ENCODE measurements around the gene HBG1.
"Not testable (repeated sequence)": the region's sequence is repeated elsewhere in the genome, so short reads cannot be mapped to it uniquely, and the experiment has no call there.

HBG1 gene

DNA sequence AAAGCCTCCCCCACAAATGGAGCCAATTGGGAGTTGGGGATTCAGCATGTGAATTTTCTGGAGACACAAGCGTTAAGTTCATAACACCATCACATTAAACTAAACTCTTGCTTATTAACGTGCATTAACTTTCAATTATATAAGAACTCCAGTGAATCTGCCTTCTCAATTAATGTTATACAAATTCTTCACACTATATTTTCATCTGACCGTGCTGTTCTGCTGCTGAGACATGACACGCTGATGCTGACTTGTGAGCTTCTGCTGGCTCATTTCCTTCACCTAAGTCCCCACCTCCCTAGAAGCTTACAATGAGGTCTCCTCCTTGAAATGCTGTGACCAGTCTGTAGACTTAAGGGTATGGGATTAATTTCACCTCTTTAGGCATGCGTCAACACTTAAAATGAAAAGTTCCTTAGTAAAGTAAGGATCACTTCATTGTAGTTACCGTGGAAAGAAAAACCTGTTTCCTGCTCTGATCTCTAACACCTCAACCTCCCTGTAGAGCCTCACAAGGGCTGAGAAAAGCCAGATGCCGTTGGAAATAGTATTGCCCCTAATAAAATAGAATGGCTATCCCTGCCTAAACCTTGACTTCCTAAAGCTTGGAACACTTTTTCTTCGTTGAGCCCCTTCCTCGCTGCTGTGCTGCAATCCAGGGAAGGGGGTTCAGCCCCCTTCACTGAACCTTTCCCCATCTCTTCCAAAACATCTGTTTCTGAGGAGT, 2.7 kb upstream of the HBG1 start:
- DNase-seq (ENCODE audit: low read depth) = no peak
- H3K4me3 ChIP-seq (ENCODE audit: low read depth, low read length) = no peak overlapping the region
- TF ChIP-seq, protein P1, sequence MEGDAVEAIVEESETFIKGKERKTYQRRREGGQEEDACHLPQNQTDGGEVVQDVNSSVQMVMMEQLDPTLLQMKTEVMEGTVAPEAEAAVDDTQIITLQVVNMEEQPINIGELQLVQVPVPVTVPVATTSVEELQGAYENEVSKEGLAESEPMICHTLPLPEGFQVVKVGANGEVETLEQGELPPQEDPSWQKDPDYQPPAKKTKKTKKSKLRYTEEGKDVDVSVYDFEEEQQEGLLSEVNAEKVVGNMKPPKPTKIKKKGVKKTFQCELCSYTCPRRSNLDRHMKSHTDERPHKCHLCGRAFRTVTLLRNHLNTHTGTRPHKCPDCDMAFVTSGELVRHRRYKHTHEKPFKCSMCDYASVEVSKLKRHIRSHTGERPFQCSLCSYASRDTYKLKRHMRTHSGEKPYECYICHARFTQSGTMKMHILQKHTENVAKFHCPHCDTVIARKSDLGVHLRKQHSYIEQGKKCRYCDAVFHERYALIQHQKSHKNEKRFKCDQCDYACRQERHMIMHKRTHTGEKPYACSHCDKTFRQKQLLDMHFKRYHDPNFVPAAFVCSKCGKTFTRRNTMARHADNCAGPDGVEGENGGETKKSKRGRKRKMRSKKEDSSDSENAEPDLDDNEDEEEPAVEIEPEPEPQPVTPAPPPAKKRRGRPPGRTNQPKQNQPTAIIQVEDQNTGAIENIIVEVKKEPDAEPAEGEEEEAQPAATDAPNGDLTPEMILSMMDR (IDR thresholded peaks at IDR 0.05; ENCODE audit: low read depth, low read length) = no peak
- TF ChIP-seq, protein P2, sequence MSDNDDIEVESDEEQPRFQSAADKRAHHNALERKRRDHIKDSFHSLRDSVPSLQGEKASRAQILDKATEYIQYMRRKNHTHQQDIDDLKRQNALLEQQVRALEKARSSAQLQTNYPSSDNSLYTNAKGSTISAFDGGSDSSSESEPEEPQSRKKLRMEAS (IDR thresholded peaks at IDR 0.05; ENCODE audit: low read depth, low read length) = no peak
- TF ChIP-seq POLR2A (IDR thresholded peaks at IDR 0.05; ENCODE audit: extremely low read depth, insufficient read length) (no peak), MYC (IDR thresholded peaks at IDR 0.05; ENCODE audit: low read depth, low read length) (no peak)

- H3K4me3 ChIP-seq (ENCODE audit: low read depth, low read length) = no peak overlapping the region
- no peak for DNase-seq (ENCODE audit: low read depth)
- TF ChIP-seq, protein P2 (IDR thresholded peaks at IDR 0.05; ENCODE audit: low read depth, low read length) = no peak
- no peak for TF ChIP-seq MYC (IDR thresholded peaks at IDR 0.05; ENCODE audit: low read depth, low read length)
These were observed 2.1 kb upstream of the HBG1 start for GRCh38 chr11:5251746-5252145.

GRCh38 chr11:5250543-5251204, 1.0 kb upstream of the HBG1 start:
- no peak for DNase-seq (ENCODE audit: low read depth)
- no peak for TF ChIP-seq POLR2A (IDR thresholded peaks at IDR 0.05; ENCODE audit: extremely low read depth, insufficient read length)
- TF ChIP-seq MYC (IDR thresholded peaks at IDR 0.05; ENCODE audit: low read depth, low read length) = no peak
- TF ChIP-seq, protein P1 (IDR thresholded peaks at IDR 0.05; ENCODE audit: low read depth, low read length) = no peak
- TF ChIP-seq, protein P2 (IDR thresholded peaks at IDR 0.05; ENCODE audit: low read depth, low read length) = no peak
- H3K4me3 ChIP-seq (ENCODE audit: low read depth, low read length) = no peak overlapping the region

- H3K4me3 ChIP-seq (ENCODE audit: low read depth, low read length); DNase-seq (ENCODE audit: low read depth): not testable (repeated sequence)
These were observed 1.2 kb downstream of the HBG1 start for GRCh38 chr11:5248498-5248897.

DNA sequence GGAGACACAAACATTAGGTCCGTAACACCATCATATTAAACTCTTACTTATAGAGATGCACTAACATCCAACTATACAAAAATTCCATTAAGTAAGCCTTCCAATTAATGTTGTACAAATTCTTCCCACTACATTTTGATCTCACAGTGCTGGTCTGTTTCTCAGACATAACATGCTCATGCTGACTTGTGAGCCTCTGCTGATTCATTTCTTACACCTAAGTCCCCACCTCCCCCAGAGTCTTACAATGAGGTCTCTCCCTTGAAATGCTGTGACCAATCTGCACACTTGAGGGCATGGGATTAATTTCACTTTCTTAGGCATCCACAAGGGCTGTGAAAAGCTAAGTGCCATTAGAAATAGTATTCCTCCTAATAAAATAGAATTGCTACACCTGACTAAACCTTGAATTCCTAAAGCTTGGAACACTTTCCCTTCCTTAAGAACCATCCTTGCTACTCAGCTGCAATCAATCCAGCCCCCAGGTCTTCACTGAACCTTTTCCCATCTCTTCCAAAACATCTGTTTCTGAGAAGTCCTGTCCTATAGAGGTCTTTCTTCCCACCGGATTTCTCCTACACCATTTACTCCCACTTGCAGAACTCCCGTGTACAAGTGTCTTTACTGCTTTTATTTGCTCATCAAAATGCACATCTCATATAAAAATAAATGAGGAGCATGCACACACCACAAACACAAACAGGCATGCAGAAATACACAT, 2.0 kb downstream of the HBG1 start:
- no peak for DNase-seq (ENCODE audit: low read depth)
- TF ChIP-seq MYC (IDR thresholded peaks at IDR 0.05; ENCODE audit: low read depth, low read length) = no peak
- TF ChIP-seq, protein P2 (IDR thresholded peaks at IDR 0.05; ENCODE audit: low read depth, low read length) = no peak
- H3K4me3 ChIP-seq (ENCODE audit: low read depth, low read length) = no peak overlapping the region

DNA sequence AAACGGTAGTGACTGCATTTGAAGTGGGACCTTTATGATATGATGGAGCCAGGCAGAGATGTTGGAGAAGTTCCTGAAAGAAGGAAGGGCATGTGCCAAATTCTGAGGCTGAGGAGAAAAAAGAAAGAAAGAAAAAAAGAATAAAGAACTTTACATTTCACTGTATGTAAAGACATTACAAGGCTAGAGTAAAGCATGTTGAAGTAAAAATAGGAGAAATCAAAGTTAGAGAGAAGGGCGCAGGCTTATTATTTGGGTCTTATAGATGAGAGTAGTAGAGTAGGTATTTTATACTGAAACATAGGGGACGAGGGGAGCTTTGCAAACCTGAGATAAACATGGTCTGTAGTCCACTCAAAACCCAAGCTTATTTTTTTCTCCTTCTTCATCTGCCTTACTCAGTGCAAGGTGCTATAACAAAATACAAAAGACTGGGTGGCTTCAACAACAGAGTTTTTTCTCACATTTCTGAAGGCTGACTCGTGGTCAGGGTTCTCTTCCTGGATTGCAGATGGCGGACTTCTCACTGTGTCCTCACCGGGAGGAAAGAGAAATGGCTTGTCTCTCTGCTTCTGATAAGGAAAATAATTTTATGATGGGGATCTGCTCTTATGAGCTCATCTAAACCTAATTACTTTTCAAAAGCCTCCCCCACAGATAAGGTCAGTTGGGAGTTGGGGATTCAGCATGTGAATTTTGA, 2.7 kb downstream of the HBG1 start:
- H3K4me3 ChIP-seq (ENCODE audit: low read depth, low read length) = no peak overlapping the region
- DNase-seq (ENCODE audit: low read depth) = no peak
- no peak for TF ChIP-seq MYC (IDR thresholded peaks at IDR 0.05; ENCODE audit: low read depth, low read length)
- no peak for TF ChIP-seq POLR2A (IDR thresholded peaks at IDR 0.05; ENCODE audit: extremely low read depth, insufficient read length)
- TF ChIP-seq, protein P2 (IDR thresholded peaks at IDR 0.05; ENCODE audit: low read depth, low read length) = no peak

GRCh38 chr11:5245155-5245554, 4.5 kb downstream of the HBG1 start:
- TF ChIP-seq, protein P1 (IDR thresholded peaks at IDR 0.05; ENCODE audit: low read depth, low read length) = no peak
- TF ChIP-seq, protein P2 (IDR thresholded peaks at IDR 0.05; ENCODE audit: low read depth, low read length) = no peak
- TF ChIP-seq MYC (IDR thresholded peaks at IDR 0.05; ENCODE audit: low read depth, low read length) (no peak), POLR2A (IDR thresholded peaks at IDR 0.05; ENCODE audit: extremely low read depth, insufficient read length) (no peak)
- H3K4me3 ChIP-seq (ENCODE audit: low read depth, low read length) = no peak overlapping the region
- no peak for DNase-seq (ENCODE audit: low read depth)
